Astrocyte of the cerebellum (primary cell): ENCODE results near the gene PPIL6.

Experiments
- DNase-seq: peaks from one replicate; pipeline ENCODE4 v3.0.0-alpha.2; 2011; ENCODE audit warnings: low read depth
- H3K4me3 ChIP-seq: 2 replicates; pipeline ENCODE4 v1.5.1; 2011; ENCODE audit warnings: mild to moderate bottlenecking, low read depth, low read length, moderate library complexity
- in situ Hi-C: cut with HindIII; loops from 2 replicates; pipeline ENCODE4 v1.10.0; 2017; ENCODE audit warnings: low sequenced_read_pairs
- TF ChIP-seq, protein P1 (sequence below): IDR thresholded peaks from 2 replicates; pipeline ENCODE4 v1.5.1; 2012; ENCODE audit warnings: low read length, low read depth, moderate library complexity, mild to moderate bottlenecking; ENCODE audit errors: missing control alignments

The PPIL6 gene

DNA sequence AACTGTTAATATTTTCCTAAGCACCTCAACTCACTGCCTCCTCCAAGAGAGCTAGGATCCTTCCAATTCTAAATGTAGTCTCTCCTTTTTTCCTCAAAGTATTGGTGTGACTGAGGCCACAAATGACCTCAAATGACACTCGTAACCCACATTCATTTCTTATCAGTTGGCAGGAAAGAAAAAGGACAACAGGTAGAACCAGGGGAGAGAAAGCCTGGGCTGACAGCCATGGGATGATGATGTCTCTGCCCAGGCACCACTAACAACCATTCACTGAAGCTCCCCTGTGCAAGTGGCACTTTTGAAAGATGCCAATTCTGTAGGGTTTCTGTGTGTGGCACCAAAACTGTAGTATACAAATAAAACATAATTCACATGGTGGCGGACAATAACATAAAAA, 35.2 kb upstream of the PPIL6 start:
- in situ Hi-C loops, result no loop called here
- DNase-seq, result no peak
- TF ChIP-seq, protein P1, sequence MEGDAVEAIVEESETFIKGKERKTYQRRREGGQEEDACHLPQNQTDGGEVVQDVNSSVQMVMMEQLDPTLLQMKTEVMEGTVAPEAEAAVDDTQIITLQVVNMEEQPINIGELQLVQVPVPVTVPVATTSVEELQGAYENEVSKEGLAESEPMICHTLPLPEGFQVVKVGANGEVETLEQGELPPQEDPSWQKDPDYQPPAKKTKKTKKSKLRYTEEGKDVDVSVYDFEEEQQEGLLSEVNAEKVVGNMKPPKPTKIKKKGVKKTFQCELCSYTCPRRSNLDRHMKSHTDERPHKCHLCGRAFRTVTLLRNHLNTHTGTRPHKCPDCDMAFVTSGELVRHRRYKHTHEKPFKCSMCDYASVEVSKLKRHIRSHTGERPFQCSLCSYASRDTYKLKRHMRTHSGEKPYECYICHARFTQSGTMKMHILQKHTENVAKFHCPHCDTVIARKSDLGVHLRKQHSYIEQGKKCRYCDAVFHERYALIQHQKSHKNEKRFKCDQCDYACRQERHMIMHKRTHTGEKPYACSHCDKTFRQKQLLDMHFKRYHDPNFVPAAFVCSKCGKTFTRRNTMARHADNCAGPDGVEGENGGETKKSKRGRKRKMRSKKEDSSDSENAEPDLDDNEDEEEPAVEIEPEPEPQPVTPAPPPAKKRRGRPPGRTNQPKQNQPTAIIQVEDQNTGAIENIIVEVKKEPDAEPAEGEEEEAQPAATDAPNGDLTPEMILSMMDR, result no peak
- no peak overlapping the region for H3K4me3 ChIP-seq

DNA sequence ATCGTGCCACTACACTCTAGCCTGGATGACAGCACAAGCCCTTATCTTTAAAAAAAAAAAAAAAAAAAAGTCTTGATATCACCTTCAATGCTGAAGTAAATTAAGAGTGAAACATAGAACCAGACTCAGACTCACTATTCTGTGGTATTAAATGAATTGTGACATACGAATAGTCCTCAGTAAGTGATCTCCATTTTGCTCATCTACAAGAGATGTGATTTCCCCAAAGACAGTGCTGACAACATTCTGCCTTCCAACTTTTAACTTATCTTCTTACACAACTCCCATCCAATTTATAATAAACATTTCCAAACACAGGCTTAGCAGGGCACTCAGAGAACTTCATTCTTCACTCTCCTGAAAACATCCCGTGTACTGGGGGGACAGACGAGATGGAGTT, 34.6 kb upstream of the PPIL6 start:
- DNase-seq, result no peak
- in situ Hi-C loops, result no loop called here
- TF ChIP-seq, protein P1, result no peak
- no peak overlapping the region for H3K4me3 ChIP-seq

DNA sequence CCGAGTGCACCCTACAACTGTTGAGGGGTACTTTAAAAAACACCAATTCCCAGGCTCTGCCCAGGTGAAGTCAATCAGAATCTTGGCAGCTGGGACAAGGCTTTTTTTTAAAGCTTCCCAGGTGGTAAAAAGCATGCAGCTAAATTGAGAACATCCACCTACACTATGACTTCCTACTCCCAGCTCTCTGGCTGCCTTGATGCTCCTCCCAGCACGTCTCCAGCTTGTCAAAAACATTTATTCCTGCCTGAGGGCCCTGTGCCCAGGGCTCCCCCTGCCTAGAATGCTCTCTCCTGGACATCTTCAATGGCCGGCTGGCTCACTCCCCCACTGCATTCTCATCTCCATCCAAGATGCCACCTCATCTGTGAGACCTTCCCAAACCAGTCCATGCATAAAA, 32.7 kb upstream of the PPIL6 start:
- in situ Hi-C loops, result no loop called here
- no peak for DNase-seq
- H3K4me3 ChIP-seq, result no peak overlapping the region
- TF ChIP-seq, protein P1, result no peak

DNA sequence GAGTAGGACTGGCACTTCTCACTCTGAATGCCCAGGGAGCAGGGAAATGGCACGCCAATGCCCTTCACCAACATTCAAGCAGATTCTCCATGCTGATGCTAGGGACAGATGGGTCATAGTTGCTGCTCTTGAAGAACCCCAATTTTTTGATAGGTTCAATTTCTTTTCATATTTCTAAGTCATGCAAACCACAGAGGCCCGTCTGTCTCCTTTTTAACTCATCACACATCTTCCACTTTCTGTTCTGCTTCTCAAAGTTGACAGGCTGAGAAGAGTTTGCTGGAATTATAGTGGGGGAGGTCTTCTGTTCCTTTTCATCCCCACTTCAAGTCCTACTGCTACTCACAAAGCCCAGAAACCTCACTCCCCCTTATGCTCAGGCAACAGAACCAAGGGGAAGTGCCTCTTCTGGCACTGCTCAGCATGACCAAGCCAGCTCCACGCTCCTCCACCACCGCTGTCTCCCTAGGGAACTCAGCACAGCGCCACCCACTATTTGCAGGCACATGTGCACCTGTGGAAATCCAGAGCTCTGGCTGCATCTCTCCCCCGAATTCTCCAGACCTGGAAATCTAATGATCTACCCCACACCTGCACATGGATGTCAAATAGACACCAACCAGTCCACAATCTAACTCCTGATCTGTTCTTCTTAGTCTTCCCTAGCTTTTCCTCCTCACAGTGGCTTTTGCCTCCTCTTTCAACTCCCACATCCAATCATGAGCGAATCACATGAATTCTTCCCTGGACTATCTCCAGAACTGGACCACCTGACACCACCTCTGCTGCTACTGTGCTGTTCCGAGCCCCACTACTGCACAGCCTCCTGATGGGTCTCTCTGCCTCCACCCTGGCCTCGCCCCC, 31.9 kb upstream of the PPIL6 start:
- no peak overlapping the region for H3K4me3 ChIP-seq
- DNase-seq, result no peak
- TF ChIP-seq, protein P1, result no peak
- in situ Hi-C loops, result no loop called here

DNA sequence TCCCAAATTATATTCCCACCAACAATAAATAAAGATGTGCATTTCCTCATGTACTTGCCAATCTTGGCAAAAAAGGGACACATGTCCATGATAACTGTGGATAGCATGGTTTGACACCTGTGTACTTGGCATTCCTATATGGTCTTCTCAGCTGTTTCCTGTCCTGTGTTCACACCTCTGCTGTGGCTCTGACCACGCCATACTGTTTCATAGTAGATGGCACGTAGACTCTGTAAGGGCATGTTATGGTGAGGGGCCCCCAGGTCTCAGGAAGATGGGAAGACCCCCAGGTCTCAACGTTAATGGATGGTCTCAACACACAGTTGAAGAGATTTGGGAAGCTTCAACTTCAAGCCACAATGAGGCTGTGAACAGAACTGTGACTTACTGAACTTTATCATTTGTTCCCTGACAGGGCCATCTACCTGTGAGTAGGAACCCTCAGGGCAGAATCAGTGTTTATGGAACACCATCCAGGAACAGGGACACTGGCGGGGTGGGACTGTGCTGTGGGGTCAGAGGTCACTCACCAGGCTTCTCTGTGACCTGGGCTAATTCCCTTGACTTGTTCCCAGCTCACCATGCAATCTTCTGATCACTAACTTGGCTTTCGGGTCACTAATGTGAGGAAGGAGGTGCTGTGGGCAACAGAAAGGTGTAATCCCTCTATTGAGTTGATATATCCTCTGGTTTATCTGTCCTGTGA, 30.8 kb upstream of the PPIL6 start:
- in situ Hi-C loops, result no loop called here
- TF ChIP-seq, protein P1, result no peak
- no peak for DNase-seq
- no peak overlapping the region for H3K4me3 ChIP-seq

DNA sequence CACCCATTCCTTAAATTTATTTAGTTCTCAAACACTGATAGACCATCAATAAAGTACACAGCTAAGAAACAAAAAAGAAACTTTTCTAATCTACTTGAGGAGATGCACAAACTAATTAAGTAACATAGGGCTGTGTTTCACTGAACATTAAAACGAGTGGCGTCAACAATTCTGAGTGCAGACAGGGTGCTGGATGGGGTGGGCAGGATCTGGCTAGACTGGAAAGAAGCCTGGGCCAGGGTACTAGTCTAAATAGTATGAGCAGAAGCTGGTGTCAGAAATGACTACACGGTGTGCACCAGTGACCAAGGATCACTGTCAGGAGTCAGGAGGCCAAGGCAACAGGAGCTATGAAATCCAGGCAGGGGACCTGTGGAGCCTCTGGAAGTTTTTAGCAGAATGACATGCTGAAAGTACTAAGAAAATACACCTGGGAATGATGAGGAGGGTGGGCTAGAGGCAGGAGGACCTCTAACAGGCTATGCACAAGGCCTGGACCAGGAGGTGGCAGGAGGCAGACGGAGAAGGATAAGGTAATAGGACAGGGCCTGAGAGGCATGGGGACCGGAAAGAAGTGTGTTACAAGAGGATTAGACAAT, 29.3 kb upstream of the PPIL6 start:
- in situ Hi-C loops, result no loop called here
- TF ChIP-seq, protein P1, result no peak
- no peak overlapping the region for H3K4me3 ChIP-seq
- no peak for DNase-seq
